ENCODE data around the gene DSG3. TPM values are rescaled to one million over a fixed set of nuclear protein-coding genes. Genes with fewer than 3 reads are reported as not detected.
A peak's percentile ranks its signal among the peaks of the same experiment; 100 is the strongest.

DSG3 gene
- total and polyA plus RNA-seq, 2 of the 13 experiments (the other 11 are each of a cell fraction or from before 2014, with no cell fraction given): not detected

GRCh38 chr18:31498574-31499524 is 51.3 kb downstream of the DSG3 start (continued):
- TF ChIP-seq PRPF4 (IDR thresholded peaks at IDR 0.05; ENCODE audit: low read depth, low read length, poor library complexity, severe bottlenecking) (no peak), AHR (CRISPR knock-in tag; IDR thresholded peaks at IDR 0.05) (no peak), RBFOX2 (IDR thresholded peaks at IDR 0.05; ENCODE audit: low read depth, low read length) (no peak), HDAC1 (CRISPR knock-in tag; IDR thresholded peaks at IDR 0.05) (no peak), SAP130 (CRISPR knock-in tag; IDR thresholded peaks at IDR 0.05; ENCODE audit: low read depth) (peak; percentile 19; the same call in 1 of the 2 replicates)

DNA sequence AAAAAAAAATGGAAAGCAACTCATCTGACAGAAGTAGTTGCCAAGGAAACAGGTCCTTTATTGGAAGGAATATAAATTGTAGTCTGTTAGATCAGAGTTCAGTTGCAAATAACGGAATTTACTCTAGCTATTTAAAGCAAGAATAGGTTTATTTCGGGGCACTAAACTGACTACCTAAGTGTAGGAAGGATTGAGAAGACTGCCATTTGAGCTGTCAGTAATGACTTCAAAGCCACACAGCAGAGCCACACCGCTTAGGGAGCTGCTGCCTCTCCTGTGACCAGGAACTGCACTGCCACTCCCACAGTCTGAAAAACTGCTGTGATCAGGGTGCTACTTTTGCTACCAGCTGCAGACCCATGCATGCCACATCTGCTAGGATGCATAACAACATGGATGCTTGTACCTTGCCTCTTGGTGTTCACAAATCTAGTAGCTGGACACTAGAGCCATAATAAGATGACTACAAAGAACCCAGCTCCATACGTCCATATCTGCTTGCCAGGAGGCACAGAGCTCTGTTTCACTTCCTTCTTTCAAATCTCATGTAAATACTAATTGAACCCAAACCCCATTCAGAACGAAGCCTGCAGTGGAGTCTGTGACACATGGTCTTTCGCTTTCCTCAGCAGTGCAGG is 52.6 kb downstream of the DSG3 start:
- peak overlapping the region; percentile 94 for H3K4me2 ChIP-seq (ENCODE audit: low read depth, low read length)
- H2AFZ ChIP-seq (ENCODE audit: low read length): no peak overlapping the region
- peak overlapping the region in 1 of 3 experiments; percentile 11; a peak in 1 of 6 replicates for H3K4me3 ChIP-seq (replicated peaks in 1 of 3; ENCODE audit: insufficient read depth in 1 of 3, low read depth in 2 of 3, low read length in 3 of 3)
- DNase-seq (ENCODE audit: low spot score): no peak
- intact Hi-C loops (cut with micrococcal nuclease; ENCODE audit: unreplicated experiment): no loop called here
- in situ Hi-C loops (cut with HindIII; ENCODE audit: extremely low pct_ligation_motif_present, low pct_unique_long_range_greater_than_20kb): no loop called here
- CTCF ChIA-PET (ENCODE audit: low intra/inter-chr PET ratio, low total read pairs): no interaction called here
- FAIRE-seq: no peak
- peaks cover 54% of the 10 kb centered on the region for H3K79me2 ChIP-seq (ENCODE audit: insufficient read depth, low read length)
- POLR2A ChIA-PET: interaction anchor here (1.1 to 2.5 kb wide), 5 partner anchors 10 to 523 kb away, joined by 3 to 10 read pairs (median 5); no protein-coding TSS in a partner anchor
- ATAC-seq: no peak
- WGBS (ENCODE audit: low lambda C conversion rate): 82% methylated on average over 5 of the region's 6 CpGs
- BruUV-seq (replicated peaks): no TSS peak
- no peak overlapping the region for H3K9ac ChIP-seq (ENCODE audit: insufficient read depth, low read depth, low read length)
- no peaks in the 10 kb centered on the region for H4K20me1 ChIP-seq (ENCODE audit: insufficient read depth, low read length)
- 0 out of 5 replicates have a peak, but pooled peaks cover 0 to 2% of the 10 kb centered on the region in 2 experiments for H3K36me3 ChIP-seq (replicated peaks in 1 of 2; ENCODE audit: control insufficient read depth in 1 of 2, insufficient read depth in 2 of 2, low read length in 2 of 2)
- TF ChIP-seq PRDM10 (CRISPR knock-in tag; IDR thresholded peaks at IDR 0.05; ENCODE audit: low read depth) (no peak), ZBTB38 (CRISPR knock-in tag; IDR thresholded peaks at IDR 0.05) (0 out of 2 replicates have a peak, but pooled peaks have one; percentile 33), ZNF550 (CRISPR knock-in tag; IDR thresholded peaks at IDR 0.05; ENCODE audit: borderline replicate concordance) (no peak)
- TF ChIP-seq, protein P1, sequence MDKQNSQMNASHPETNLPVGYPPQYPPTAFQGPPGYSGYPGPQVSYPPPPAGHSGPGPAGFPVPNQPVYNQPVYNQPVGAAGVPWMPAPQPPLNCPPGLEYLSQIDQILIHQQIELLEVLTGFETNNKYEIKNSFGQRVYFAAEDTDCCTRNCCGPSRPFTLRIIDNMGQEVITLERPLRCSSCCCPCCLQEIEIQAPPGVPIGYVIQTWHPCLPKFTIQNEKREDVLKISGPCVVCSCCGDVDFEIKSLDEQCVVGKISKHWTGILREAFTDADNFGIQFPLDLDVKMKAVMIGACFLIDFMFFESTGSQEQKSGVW (CRISPR knock-in tag; IDR thresholded peaks at IDR 0.05; ENCODE audit: borderline replicate concordance): no peak
- H3K4me1 ChIP-seq (ENCODE audit: insufficient read depth, low read length): peaks cover 27% of the 10 kb centered on the region
- H3K27me3 ChIP-seq (ENCODE audit: control insufficient read depth in 1 of 2, insufficient read depth in 2 of 2, low read length in 2 of 2): no peaks in the 10 kb centered on the region; a peak in 1 of 5 replicates
- H3K27ac ChIP-seq (ENCODE audit: extremely low read length, insufficient read depth, low read length): peak overlapping the region; percentile 14
- no peaks in the 10 kb centered on the region for H3K9me3 ChIP-seq (ENCODE audit: low read length)
